Endothelial cell (in vitro differentiated cells): Measurements from ENCODE around the gene SLC26A8. TPM values are rescaled to one million over a fixed set of nuclear protein-coding genes. Genes with fewer than 3 reads are reported as not detected.

Experiments used
- DNase-seq: peaks from one replicate; pipeline ENCODE4 v3.0.0; 2021; ENCODE audit warnings: low spot score
- H3K27ac Mint-ChIP-seq: one replicate; pipeline ENCODE4 v1.8.0; 2021; ENCODE audit warnings: mixed read lengths, inconsistent platforms; ENCODE audit not compliant: unreplicated experiment
- H3K27me3 Mint-ChIP-seq: one replicate; pipeline ENCODE4 v1.8.0; 2021; ENCODE audit warnings: mild to moderate bottlenecking, moderate library complexity, mixed read lengths, inconsistent platforms; ENCODE audit not compliant: unreplicated experiment
- H3K36me3 Mint-ChIP-seq: one replicate; pipeline ENCODE4 v1.8.0; 2021; ENCODE audit warnings: mild to moderate bottlenecking, low read depth, mixed read lengths, inconsistent platforms; ENCODE audit not compliant: unreplicated experiment
- H3K4me1 Mint-ChIP-seq: one replicate; pipeline ENCODE4 v1.8.0; 2021; ENCODE audit warnings: mild to moderate bottlenecking, mixed read lengths, inconsistent platforms; ENCODE audit not compliant: unreplicated experiment
- H3K4me3 Mint-ChIP-seq: one replicate; pipeline ENCODE4 v1.8.0; 2021; ENCODE audit warnings: mild to moderate bottlenecking, mixed read lengths, inconsistent platforms; ENCODE audit not compliant: unreplicated experiment
- H3K9me3 Mint-ChIP-seq: one replicate; pipeline ENCODE4 v1.8.0; 2021; ENCODE audit warnings: mixed read lengths, inconsistent platforms; ENCODE audit not compliant: unreplicated experiment
- long read RNA-seq: library from polyadenylated mRNA; unstranded; transcript quantifications from one replicate; pipeline ENCODE4 v2.0.0, GENCODE V29; 2020; ENCODE audit not compliant: unreplicated experiment
- total RNA-seq: library from RNA; stranded (reverse); fragmentation: NEBNext Ultra II Directional; extraction: Animal tissue kit (Norgen Biotek cat#: 25700); gene quantifications from one replicate; pipeline ENCODE4 v1.2.1, GENCODE V29; 2021; ENCODE audit not compliant: unreplicated experiment
- TF ChIP-seq, protein P1 (sequence below): fragments of 200-600 bp; sonication (generic); IDR thresholded peaks from one replicate; pipeline ENCODE4 v1.5.0; 2021; ENCODE audit warnings: antibody characterized with exemption; ENCODE audit not compliant: unreplicated experiment

The SLC26A8 gene
- 0.97 TPM for total RNA-seq
- long read RNA-seq, partial matches to known transcripts: 1 of 1 reads
- long read RNA-seq, other reads (novel, unspliced or antisense): 0 of 1 reads

GRCh38 chr6:36023996-36024795, at the start of gene SLC26A8:
Gene SLC26A8, minus strand, starts transcription at chr6:36024641. Its CDS starts 4,934 bp downstream, at chr6:36019707.
- H3K27me3 Mint-ChIP-seq: no peaks in the 10 kb centered on the region
- peaks cover 22% of the 10 kb centered on the region for H3K4me1 Mint-ChIP-seq
- H3K4me3 Mint-ChIP-seq: peak within 1 kb of the TSS; percentile 80
- peak within 1 kb of the TSS; percentile 22 for H3K27ac Mint-ChIP-seq
- peak; percentile 21 for DNase-seq
- TF ChIP-seq, protein P1, sequence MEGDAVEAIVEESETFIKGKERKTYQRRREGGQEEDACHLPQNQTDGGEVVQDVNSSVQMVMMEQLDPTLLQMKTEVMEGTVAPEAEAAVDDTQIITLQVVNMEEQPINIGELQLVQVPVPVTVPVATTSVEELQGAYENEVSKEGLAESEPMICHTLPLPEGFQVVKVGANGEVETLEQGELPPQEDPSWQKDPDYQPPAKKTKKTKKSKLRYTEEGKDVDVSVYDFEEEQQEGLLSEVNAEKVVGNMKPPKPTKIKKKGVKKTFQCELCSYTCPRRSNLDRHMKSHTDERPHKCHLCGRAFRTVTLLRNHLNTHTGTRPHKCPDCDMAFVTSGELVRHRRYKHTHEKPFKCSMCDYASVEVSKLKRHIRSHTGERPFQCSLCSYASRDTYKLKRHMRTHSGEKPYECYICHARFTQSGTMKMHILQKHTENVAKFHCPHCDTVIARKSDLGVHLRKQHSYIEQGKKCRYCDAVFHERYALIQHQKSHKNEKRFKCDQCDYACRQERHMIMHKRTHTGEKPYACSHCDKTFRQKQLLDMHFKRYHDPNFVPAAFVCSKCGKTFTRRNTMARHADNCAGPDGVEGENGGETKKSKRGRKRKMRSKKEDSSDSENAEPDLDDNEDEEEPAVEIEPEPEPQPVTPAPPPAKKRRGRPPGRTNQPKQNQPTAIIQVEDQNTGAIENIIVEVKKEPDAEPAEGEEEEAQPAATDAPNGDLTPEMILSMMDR: no peak
- H3K36me3 Mint-ChIP-seq: peaks cover 5% of the 10 kb centered on the region
- no peaks in the 10 kb centered on the region for H3K9me3 Mint-ChIP-seq

GRCh38 chr6:36073587-36073986, 49.1 kb upstream of the SLC26A8 start:
- H3K36me3 Mint-ChIP-seq: peaks cover 5% of the 10 kb centered on the region
- DNase-seq: no peak
- TF ChIP-seq, protein P1: no peak
- no peaks in the 10 kb centered on the region for H3K9me3 Mint-ChIP-seq
- no peaks in the 10 kb centered on the region for H3K27me3 Mint-ChIP-seq
- H3K4me3 Mint-ChIP-seq: no peak overlapping the region
- H3K4me1 Mint-ChIP-seq: peaks cover under 1% of the 10 kb centered on the region
- no peak overlapping the region for H3K27ac Mint-ChIP-seq

DNA sequence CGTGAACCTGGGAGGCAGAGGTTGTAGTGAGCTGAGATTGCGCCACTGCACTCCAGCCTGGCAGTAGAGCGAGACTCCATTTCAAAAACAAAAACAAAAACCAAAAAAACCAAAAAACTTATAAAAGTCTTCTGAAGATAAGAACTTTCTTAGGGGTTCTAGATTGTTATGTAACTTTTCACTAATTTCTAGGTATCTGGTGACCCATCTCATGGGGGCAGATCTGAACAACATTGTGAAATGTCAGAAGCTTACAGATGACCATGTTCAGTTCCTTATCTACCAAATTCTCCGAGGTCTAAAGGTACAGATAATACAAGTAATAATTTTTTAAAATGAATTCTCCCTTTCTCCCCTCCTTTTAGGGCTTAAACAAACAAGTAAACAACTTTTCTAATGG, 48.2 kb upstream of the SLC26A8 start:
- TF ChIP-seq, protein P1: no peak
- Mint-ChIP-seq H3K36me3 (peaks cover 5% of the 10 kb centered on the region), H3K4me3 (no peak overlapping the region), H3K27me3 (no peaks in the 10 kb centered on the region), H3K9me3 (no peaks in the 10 kb centered on the region), H3K27ac (no peak overlapping the region), H3K4me1 (peaks cover 8% of the 10 kb centered on the region)
- DNase-seq: no peak

DNA sequence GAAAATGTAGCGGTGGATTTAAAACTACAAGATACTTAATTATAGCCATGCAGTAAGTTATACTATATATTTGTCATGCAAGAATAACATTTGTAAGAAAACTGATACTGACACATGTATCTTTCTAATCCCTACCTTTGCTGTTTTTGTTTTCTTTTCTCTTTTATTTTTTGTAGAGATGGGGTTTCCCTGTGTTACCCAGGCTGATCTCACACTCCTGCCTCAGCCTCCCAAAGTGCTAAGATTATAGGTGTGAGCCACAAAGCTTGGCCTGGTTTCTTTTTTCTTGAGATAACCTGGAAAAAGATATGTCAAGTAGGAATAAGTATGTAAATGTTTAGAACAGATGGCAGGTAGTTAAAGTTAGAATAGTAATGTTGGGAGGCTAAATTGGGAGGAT, 47.3 kb upstream of the SLC26A8 start:
- Mint-ChIP-seq H3K4me3 (no peak overlapping the region), H3K4me1 (peaks cover 8% of the 10 kb centered on the region), H3K27ac (no peak overlapping the region), H3K36me3 (peaks cover 5% of the 10 kb centered on the region), H3K27me3 (no peaks in the 10 kb centered on the region), H3K9me3 (no peaks in the 10 kb centered on the region)
- TF ChIP-seq, protein P1: no peak
- DNase-seq: no peak

DNA sequence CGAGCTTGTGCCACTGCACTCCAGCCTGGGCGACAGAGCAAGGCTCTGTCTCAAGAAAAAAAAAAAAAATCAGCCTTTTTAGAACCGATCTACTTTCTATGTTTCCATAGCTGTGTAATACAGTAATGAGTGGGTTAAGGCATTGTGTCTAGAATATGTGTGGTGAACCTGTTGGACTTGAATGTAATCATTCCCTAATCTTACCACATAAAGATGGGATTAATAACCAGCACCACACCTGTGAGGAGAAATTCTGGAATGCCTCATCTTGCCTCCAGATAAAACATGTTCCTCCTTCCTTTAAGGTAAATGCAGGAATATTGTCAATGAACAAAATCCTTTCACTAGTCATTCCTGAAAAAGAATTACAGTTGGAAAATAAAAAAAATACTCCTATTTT, 46.8 kb upstream of the SLC26A8 start:
- Mint-ChIP-seq H3K27ac (no peak overlapping the region), H3K36me3 (peaks cover 5% of the 10 kb centered on the region), H3K4me3 (no peak overlapping the region), H3K9me3 (no peaks in the 10 kb centered on the region), H3K27me3 (no peaks in the 10 kb centered on the region), H3K4me1 (peaks cover 8% of the 10 kb centered on the region)
- TF ChIP-seq, protein P1: no peak
- DNase-seq: no peak
